Smooth muscle cell of the brain vasculature (primary cell): ENCODE data around the gene INO80D.
"Not testable (repeated sequence)": the region's sequence is repeated elsewhere in the genome, so short reads cannot be mapped to it uniquely, and the experiment has no call there.

Experiments used
- DNase-seq: peaks from one replicate; pipeline ENCODE4 v3.0.0-alpha.2; 2012; ENCODE audit warnings: low read depth, low spot score

INO80D gene, protein sequence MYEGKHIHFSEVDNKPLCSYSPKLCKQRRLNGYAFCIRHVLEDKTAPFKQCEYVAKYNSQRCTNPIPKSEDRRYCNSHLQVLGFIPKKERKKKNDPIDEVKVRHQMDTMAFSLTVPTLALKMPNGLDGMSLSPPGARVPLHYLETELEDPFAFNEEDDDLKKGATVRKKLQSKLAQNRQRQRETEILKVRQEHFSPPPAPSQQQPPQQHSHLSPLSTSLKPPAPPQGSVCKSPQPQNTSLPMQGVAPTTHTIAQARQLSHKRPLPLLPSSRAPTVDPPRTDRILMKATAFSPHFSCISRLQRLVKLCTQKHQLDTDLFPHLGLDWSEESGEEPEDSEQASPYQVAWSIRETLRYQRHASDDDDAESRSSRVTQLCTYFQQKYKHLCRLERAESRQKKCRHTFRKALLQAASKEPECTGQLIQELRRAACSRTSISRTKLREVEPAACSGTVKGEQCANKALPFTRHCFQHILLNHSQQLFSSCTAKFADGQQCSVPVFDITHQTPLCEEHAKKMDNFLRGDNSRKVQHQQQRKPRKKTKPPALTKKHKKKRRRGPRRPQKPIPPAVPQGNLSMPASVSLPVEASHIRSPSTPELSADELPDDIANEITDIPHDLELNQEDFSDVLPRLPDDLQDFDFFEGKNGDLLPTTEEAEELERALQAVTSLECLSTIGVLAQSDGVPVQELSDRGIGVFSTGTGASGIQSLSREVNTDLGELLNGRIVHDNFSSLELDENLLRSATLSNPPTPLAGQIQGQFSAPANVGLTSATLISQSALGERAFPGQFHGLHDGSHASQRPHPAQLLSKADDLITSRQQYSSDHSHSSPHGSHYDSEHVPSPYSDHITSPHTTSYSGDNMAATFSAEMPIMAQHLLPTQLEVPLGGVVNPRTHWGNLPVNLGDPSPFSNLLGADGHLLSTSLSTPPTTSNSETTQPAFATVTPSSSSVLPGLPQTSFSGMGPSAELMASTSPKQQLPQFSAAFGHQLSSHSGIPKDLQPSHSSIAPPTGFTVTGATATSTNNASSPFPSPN

DNA sequence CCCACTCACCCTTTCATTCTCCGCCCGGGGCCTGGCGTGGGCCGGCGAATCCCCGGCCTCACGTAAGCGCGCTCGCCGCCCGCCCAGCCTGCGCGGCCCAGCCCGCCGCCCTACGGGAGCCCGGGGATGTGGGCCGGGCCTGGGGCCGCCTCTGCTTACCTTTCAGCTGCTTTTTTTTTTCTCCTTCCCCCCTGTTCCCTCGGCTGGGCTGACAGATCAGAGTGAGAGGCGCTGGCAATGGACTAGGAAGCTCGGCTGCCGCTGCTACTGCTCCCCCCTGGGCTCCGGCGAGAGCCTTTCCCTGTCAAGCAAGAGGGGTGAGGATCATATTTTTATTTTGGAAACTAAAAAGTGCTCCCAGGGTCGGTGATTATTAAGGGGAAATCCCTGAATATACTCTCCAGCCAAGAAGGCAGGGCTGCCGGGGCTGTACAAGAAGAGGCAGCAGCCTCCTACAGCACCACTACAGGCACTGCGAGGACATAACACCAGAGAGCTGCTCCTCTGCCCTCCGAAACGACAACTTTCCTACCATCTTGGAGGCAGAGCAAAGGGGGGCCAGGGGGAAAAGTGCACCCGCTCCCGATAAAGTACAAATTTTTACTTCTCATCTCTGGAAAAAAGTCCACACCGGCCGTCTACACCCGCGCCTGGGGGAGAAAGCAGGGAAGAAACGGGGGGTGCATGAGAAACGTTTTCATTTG lies at the start of gene INO80D:
Gene INO80D, minus strand, starts transcription at position 433 of the 704 bp plus-strand sequence. CDS start 23,158 bp downstream, outside the sequence.
- DNase-seq = peak; percentile 68

DNA sequence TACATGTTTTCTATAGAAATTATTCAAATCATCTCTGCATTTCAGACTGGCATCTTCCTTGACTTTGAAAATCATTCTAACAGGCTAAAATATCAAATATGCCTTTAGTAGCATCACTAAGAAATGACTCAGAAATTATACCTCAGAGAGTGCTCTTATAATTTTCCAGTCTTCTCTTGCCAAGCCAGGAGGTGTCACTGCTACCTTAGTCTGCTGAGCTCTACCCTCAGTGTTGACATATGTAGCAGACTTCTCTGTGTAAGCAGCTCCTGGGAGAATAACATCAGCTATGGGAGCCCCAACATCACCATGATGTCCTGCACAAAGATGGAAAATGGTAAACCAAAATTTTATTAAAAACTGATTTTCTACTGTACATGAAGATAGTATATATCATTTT lies 41.7 kb upstream of the INO80D start:
- no peak for DNase-seq

DNA sequence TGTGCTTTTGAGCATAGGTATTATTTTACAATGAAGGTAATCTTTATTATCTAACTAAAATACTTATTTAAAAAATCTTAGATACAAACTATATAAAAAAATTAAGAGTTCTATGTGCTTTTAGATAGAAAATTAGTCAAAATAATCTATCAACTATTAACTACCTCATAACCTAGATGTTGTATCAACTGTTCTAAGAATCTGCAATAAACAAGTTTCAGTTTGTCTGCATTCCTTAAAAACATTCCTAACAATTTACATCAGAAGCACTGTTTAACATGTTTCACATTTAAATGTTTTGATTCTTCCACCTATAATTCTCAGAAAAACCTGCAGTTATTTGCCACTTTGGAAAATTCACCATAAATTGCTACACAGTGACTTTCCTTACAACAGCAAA lies 39.9 kb upstream of the INO80D start:
- no peak for DNase-seq

DNA sequence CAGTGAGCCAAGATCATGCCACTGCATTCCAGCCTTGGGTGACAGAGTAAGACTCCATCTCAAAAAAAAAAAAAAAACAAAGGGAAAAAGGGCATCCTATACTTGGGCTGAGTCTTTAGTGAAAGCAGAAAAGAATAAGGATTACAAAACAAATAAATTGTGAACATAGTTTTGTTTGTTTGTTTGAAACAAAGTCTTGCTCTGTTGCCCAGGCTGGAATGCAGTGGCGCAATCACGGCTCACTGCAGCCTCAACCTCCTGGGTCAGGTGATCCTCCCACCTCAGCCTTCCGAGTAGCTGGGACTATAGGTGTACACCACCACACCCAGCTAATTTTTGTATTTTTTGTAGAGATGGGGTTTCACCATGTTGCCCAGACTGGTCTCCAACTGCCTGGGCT lies 36.6 kb upstream of the INO80D start:
- DNase-seq = not testable (repeated sequence)

DNA sequence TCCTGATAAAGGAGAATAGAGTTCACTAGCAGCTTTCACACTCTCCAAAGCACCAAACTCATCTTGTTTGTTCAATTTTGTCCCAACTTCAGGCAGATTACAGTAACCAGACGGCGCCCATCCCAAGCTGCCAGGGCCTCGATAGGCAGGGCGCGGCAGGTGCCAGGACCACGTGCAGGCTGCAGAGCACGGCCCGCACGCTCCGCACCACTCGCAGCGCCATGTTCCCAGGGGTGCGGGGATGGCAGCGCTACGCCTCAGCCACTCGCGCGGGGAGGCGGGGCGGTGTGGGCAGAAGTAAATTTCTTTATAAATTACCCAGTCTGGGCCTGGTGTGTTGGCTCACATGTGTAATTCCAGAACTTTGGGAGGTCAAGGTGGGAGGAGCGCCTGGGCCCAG lies 30.3 kb upstream of the INO80D start:
- DNase-seq = no peak

DNA sequence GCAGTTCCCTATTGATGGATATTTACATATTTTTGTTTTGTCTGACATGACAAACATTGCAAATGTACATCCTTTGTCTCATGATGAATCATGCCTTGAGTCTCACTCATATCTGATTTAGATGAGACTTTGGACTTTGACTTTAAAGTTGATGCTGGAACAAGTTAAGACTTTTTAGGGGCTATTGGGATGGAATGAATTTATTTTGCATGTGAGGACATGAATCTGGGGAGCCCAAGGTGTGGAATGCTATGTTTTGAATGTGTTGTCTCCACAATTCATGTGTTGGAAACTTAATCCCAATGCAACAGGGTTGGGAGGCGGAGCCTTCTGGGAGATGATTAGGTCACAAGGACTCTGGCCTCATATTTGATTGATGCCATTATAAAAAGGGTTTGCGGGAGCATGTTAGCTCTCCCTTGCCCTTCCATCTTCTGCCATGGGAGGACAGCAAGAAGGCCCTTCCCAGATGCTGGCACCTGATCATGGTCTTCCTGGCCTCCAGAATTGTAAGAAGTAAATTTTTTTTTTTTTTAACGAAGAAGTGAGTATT lies 29.1 kb upstream of the INO80D start:
- no peak for DNase-seq

DNA sequence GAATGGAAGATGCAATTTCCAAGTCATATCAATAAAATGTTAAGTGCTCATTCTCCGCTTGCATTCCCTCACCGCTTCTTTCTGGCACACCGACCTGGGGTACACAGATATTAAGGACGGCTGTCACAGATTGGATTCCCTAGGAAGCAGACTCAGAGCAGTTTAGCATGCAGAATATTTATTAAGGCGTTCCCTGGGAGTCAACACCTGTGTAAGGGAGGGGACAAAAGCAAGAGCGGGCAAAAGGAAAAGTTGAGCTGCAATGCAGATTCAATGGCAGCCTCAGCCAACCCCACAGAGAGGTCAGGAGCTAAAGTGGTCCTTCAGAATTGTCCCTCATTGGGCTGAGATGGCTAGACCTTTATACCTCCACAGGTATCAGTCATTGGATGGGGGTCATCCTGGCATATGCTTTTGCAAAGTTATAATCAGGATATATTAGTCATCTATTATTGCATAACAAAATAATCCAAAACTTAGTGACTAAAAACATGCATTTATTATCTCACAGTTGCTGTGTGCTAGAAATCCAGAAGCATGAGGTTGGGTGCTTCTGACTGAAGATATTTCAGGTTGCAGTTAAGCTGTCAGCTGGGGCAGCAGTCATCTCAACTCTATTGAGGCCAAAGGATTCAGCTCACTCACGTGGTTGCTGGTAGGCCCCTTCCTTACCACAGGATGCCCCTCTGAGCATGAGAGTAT lies 27.0 kb upstream of the INO80D start:
- DNase-seq = no peak

DNA sequence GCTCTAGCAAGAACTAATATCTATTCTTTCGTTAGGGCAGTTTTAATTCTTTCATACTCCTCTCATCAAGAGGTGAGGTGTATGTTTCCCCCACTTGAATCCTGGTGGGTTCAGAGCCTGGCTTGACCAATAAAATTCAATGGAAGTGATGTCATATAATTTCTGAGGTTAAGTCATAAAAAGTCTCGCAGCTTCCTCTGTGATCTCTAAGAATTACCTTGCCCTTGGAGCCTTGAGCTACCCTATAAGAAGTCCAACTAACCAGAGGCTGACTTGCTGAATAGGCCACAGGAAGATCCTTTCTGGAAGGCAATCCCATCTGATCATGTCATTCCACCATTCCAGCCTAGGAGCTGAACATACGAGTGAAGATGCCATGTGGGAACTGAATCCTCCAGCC lies 26.1 kb upstream of the INO80D start:
- DNase-seq = no peak

DNA sequence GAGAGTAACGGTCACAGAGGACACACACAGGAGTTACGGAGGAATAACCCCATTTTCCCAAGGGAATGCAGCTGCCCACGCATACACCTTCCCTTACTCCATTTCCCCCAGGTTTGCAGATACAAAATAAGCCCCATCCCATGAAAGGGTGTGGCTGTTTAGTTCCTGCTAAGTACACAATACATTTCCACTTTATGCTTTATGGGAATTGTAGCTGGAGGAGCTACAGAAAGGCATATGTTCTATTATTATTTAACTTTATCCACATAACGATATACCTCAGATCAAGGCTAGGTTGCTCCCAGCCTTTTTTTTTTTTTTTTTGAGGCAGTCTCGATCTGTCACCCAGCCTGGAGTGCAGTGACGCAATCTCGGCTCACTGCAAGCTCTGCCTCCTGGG lies 22.7 kb upstream of the INO80D start:
- DNase-seq = no peak

DNA sequence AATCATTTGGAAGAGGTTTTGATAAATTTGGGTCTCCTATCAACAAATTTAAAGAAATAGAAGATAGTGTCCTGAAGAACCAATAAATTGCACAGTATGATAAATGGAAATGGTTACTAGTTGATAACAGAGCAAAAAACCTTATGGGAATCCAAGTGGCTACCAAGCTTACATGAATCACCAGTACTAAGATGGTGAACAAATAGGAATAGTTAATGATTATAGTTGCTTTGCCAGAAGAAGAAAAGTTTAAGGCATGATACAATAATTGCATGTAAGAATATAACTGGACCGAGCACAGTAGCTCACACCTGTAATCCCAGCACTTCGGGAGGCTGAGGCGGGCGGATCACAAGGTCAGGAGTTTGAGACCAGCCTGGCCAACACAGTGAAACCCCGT lies 19.6 kb upstream of the INO80D start:
- DNase-seq = no peak

DNA sequence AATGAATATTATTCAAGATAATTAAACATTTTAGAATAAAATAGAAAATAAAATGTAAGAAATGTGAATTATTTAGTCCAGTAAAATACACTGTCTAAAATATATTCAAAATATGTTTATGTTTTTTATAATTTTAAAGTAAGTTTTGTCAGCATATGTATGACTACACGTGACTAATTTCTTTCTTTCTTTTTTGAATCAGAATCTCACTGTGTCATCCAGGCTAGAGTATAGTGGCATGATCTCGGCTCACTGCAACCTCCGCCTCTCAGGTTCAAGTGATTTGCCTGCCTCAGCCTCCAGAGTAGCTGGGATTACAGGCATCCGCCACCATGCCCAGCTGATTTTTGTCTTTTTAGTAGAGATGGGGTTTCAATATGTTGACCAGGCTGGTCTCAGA lies 19.1 kb upstream of the INO80D start:
- DNase-seq = no peak

DNA sequence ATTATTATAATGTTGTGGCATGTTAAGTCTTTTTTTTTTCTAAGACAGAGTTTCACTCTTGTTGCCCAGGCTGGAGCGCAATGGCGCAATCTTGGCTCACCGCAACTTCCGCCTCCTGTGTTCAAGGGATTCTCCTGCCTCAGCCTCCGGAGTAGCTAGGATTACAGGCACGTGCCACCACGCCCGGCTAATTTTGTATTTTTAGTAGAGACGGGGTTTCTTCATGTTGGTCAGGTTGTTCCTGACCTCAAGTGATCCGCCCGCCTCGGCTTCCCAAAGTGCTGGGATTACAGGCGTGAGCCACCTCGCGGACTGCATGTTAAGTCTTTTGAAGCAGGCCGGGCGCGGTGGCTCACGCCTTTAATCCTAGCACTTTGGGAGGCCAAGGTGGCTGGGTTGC lies 12.9 kb upstream of the INO80D start:
- not testable (repeated sequence) for DNase-seq

DNA sequence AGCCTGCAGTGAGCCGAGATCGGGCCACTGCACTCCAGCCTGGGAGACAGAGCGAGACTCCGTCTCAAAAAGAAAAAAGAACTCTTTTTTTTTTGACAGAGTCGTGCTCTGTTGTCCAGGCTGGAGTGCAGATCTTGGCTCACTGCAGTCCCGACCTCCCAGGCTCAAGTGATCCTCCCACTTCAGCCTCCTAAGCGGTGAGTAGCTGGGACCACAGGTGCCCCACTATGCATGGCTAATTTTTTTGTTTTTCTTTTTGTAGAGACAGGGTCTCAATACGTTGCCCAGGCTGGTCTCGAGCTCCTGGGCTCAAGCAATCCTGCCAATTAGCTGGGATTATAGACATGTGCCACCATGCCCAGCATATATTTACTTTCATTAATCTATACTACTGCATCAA lies 12.5 kb upstream of the INO80D start:
- no peak for DNase-seq

DNA sequence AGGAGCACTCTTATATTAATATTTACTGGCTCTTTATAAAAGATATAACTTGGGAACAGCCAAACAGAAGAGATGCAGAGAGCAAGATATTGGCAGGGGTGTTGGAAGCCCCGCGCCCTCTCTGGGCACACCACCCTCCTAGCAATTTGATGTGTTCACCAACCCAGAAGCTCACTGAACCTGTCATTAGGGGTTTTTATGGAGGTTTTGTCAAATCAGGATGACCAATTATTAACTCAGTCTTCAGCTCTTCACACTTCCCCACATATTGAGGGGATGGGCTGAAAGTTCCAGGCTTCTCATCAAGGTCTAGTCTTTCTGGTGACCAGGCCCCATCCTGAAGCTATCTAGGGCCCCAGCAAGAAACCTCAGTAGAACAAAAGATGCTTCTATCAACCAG lies 10.9 kb upstream of the INO80D start:
- DNase-seq = no peak

DNA sequence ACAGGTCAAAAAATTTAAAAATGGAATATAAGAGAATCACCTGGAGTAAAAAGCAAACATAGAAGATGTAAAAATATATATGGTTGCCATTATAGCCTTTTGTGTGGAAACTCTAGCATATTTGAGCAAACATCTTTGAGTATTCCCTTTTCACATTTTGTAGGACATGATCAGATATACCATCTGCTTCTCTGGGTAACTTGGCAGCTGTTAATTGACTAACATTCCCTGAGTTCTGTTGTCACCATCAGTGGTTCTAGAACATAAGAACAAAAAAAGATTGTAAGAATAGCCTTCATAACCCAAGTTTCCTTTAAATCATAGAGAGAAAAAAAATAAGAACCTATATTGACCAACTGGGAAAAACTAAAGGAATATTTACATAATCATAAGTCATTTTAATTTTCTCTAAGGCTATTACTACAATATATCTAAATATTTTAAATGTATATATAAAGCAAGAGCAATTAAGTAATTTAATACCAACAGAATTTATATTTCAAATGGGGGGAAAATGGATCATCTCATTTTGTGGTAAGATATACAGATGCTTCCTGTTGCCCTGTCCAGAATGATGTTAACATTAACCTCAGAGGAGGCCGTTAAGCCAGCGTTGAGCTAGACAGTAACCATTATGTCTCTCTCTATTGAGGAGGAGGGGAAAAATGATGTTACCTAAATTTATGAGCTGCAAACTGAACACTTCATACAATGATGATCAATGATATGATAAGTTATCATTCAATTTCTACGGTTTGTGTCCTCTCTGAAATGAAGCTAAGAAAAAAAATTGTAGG lies 9.8 kb upstream of the INO80D start:
- no peak for DNase-seq

DNA sequence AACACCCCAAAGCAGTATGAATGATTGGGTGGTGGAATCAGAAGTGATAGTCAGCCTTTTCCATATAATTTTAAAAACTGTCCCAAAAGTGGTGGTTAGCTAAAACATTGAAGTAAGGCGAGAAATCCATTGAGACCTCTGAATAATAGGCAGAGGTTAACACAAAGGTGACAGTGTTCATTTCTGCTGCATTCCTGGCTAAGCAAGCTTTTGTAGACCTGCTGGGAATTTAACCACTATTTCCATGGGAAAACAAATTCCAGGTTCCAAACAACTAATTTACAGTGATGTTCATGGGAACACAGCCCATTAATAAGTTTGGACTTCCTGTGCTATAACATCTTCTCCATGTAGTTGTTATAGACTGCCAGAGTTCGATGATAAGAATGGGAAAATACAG lies 6.3 kb upstream of the INO80D start:
- no peak for DNase-seq

DNA sequence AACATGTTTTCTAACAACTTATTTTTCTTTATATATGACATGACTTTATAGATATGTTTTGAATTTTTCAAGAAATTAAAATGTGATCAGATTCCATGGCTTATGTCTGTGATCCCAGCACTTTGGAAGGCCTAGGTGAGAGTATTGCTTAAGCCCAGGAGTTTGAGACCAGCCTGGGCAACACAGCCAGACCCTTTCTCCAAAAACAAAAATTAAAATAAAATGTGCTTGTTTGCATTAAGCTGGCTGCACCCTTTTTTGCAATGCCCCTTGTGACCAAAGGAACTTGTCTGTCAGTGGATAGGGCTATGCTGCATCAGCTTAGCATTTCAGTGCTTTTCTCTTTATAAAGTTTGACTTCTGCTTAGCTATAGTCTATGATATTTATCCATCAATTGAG lies 2.3 kb upstream of the INO80D start:
- no peak for DNase-seq

DNA sequence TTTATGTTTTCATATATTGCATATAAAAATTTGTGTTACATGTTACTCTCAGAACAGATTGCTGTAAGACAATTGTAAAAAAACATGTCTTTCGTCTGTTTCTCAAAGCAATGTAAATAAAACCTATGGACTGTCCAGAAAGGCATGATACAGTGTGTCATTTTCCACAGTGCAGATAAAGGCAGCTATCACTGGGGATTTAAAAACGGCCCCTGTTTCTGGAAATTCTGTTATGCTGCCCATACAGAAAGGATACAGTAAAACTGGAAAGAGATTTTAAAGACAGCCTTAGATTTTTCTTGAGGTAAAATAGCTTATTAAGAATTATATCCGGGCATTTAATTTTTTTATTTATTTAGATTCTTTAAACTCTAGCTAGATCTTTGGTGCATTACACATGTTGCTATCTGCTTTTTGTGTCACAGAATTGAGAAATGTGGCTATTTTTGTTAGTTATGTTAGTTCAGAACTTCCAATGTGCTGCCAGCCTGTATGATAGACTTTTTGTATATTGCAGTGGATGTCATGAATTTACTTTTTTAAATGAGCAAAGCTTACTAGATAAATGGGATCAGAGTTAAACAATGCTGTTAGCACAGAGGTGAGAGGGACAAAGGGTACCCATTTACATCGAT lies 859 bp upstream of the INO80D start:
- no peak for DNase-seq

DNA sequence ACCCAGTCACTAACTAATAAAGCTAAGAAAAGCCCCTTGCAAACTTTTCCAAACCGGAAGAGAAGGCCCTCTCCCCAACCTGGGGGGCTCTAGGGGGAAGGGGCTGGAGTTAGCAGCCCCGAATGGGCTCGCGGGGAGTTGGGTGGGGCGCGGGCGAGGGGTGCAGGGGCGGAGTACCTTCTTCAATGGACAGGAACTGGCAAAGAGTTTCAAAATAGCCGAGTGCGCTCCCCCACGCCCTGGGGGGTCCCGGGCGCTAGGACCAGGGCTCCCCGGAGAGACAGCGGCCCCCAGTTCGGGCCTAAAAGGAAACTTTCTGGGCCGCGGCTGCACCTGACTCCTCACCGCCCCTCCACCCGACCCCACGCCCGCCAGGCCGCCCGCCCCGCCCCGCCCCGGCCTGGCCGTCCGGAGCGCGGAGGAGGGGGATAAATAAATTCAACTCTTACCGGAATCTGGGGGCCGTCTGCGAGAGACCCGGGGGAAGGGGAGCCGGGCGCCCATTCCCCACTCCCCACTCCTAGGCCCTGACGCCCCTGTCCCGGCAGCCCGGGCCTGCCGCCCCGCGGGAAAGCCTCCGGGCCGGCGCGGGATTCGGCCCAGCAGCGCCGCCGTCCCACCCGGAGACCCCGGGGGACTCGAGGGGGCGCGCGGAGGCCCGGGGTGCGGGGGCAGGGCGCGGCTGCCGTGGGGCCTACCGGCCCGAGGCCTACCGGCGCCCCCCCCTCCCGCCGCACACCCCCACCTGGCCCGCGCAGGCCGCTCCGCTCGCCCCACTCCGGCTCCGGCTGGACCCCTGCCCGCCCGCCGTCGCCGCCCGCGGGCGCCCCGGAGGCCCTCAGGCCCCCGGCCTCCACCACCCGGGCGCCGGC lies 868 bp downstream of the INO80D start:
- no peak for DNase-seq
